D721Med (cell line): ENCODE measurements around the gene AOAH.

Source experiments
- DNase-seq: peaks from one replicate; pipeline ENCODE4 v3.0.0; 2011; ENCODE audit warnings: low spot score; ENCODE audit not compliant: insufficient read length
- FAIRE-seq: peaks from 2 replicates; lab custom pipeline; 2011; peaks lifted over from hg19 to GRCh38; lab: Jason Lieb, UNC
- TF ChIP-seq, protein P1 (sequence below): IDR thresholded peaks from 2 replicates; pipeline ENCODE4 v1.5.1; 2012; ENCODE audit warnings: mild to moderate bottlenecking, control low read depth; ENCODE audit not compliant: insufficient read depth; ENCODE audit errors: missing control alignments

The AOAH gene

DNA sequence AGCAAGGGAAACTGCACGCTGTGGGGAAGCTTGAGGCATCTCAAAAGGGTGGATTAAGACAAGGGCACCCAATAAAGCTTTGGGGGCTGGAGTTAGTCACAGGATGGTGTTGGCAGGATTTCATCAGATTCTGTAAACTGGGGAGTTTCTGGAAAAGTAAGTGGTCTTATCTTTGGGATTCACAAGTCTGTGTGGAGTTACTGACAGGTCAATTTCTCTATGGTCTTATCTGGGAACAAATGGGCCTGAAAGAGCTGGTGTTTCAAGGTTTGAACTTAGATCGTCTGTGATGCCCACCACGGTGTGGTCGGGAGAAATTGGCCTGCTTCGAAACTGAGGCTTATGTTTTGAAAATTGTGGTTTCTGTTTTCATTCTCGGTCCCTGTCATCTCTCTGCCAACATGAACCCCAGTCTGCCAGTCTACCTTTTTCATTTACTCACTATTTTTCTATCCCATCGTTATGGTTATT, 23.8 kb upstream of the AOAH start:
- DNase-seq: no peak
- no peak for FAIRE-seq
- TF ChIP-seq, protein P1, sequence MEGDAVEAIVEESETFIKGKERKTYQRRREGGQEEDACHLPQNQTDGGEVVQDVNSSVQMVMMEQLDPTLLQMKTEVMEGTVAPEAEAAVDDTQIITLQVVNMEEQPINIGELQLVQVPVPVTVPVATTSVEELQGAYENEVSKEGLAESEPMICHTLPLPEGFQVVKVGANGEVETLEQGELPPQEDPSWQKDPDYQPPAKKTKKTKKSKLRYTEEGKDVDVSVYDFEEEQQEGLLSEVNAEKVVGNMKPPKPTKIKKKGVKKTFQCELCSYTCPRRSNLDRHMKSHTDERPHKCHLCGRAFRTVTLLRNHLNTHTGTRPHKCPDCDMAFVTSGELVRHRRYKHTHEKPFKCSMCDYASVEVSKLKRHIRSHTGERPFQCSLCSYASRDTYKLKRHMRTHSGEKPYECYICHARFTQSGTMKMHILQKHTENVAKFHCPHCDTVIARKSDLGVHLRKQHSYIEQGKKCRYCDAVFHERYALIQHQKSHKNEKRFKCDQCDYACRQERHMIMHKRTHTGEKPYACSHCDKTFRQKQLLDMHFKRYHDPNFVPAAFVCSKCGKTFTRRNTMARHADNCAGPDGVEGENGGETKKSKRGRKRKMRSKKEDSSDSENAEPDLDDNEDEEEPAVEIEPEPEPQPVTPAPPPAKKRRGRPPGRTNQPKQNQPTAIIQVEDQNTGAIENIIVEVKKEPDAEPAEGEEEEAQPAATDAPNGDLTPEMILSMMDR: no peak

DNA sequence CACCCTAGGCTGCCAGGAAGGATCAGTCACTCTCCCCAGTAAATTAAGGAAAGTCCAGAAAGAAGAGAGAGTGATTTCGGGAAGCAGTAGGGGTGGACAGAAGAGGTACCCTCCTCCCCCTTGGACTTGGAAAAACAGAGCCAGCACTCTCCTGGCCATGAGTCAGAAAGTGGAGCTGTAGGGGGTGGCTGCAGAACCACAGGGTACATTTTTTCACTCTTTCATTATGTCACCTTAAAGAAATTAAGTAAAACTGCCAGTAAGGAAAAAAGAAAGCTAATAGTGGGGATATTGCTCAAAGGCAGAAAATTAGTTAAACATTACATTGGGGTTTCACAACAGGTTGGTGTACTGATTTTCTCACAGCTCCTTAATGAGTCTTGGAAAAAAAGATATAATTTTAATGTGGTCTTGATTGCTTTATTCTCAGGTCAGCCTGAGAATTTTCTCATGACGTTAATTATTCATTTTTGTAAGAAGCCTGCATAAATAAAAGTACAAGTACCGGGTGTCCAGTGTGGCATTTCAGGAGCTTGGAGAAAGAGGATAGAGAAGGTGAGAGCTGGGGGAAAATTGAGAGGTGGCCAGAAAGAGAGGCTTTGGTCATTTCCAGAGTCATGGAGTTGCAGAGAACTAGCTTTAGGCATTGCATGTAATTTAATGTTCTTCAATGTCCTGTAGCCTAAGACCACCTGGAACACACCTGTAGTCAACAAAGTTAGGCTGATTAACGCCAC, 23.2 kb upstream of the AOAH start:
- TF ChIP-seq, protein P1: no peak
- DNase-seq (no peak), FAIRE-seq (no peak)

DNA sequence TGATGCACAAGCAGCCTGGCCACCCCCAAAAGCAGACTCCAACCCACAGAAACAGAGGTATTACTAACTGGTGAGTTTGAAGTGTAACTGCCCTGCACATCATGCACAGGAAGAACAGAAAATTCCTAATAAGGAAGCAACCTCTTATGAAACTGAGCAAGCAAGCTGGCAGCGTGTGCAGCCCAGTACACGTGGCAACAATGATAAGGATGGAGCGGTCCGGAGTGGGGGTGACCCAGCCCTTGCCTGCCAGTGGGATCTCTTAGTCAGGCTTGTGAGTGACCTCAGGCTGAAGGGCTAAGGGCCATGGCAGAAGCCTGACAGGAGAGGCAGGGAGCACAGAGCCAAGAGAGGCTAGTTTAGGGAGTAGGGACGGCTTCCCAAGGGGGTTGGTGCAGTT, 22.1 kb upstream of the AOAH start:
- FAIRE-seq: no peak
- DNase-seq: no peak
- TF ChIP-seq, protein P1: no peak

DNA sequence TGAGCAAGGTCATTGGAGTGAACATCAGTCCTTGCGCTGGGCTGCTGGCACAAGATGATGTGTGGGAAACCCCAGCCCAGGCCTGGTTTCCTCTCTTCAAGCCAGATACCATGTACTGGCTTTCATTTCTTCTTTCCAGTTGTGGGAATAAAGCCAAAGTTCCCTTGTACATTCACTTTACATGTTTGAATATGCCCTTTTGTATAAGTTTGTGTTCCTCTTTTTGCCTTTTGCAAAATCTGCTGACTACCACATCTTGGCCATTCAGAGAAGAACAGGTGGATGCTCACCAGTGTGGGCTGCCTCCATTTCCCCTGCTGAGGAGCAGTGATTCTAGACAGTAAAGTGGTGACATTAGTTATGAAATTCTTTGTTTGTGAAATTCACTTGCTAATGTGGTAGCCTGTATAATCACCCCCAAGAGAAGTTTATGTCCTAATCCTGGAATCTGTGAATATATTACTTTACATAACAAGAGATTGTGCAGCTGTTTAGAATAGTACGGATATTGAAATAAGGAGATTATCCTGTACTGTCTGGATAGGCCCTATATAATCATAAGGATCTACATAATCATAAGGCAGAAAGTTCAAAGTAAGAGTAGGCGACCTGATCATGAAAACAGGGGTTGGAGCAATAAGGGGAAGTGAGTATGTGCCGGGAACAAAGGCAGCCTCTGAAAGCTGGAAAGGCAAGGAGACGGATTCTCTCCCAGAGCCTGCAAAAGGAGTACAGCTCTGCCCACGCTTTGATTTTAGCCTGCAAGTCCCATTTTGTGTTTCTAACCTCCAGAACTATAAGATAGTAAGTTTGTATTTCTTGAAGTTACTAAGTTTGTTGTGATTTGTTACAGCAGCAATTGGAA, 18.8 kb upstream of the AOAH start:
- no peak for DNase-seq
- no peak for FAIRE-seq
- TF ChIP-seq, protein P1: no peak

DNA sequence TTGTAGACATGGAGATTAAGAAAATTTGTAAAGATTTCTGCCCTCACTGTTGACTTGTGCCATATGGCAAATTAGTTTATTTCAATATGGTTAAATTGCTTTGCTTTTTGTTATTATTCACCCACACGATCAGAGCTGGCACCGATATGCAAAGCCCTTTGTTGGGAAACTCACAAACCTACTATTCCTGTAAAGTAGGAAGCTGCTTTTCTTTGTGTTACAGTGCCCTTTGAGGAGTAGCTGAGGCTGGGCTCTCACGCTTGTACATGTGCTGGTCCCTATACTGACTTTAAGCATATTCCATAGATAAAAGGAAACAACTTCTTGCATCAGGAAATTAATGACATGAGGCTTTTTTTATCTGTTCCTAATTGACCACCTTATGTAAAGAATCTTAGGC, 17.6 kb upstream of the AOAH start:
- FAIRE-seq (no peak), DNase-seq (no peak)
- TF ChIP-seq, protein P1: no peak

DNA sequence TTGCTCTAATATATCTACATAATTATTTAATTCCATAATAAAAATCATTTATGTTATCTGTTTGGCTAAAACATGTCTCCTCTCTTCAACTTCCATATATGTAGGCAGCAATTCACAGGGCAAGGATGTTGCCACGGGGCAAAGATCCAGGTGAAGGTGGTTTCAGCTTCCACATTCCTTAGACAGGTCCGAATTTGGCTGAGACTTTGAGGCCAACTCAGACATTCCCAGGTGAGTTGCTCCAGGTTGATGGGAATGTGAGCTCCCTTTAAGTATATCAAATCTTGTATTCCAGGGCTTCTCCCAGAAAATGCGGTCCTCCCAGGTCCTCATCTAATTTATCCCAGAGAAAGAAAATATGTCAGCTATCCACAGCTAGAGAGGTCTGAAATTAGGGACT, 15.1 kb upstream of the AOAH start:
- TF ChIP-seq, protein P1: no peak
- FAIRE-seq: no peak
- DNase-seq: no peak
